ENCODE results near the gene SOX6.
A peak's percentile ranks its signal among the peaks of the same experiment; 100 is the strongest.

Gene SOX6

DNA sequence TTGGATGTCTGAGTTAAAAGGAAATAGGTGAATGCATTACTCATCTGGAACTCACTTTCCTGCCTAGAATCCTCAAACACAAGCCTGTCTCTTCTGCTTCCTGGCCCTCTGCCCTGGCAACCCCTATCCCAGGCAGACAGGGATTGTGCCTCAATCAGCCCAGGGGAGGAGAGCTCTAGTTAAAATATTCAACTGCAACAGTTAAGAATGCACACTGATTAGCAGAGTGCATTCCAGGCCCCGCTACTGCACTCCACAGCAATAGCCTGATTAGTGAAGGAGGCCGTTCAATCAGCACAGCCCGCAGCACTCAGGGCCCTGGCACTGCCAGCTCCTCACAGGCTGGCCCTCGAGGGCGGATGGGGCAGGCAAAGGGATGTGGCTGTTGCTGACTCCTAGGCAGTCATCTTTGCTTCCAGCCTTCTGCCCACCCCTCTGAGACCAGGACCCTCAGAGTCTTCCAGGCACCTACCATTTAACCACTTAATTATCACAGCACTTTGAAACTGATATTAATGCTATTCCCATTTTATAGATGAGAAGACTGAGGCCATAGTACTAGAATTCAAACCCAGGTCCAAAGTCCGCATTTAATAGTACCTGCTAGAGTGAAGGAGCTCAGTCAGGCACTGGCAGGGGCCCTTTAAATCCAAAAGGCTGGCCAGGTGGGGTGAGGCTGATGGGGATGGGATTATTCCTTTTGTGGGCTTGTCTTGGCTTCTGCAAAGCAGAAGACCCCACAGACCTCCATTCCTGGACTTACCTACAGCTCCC lies 435.3 kb downstream of the SOX6 start:
- DNase-seq (ENCODE audit: low spot score): peak; percentile 25
- H3K27ac ChIP-seq: peak overlapping the region; percentile 59; the same call in 1 of the 2 replicates
- CTCF ChIA-PET: interaction anchor here (1.0 kb wide), 1 partner anchor 271 kb away, joined by 4 read pairs; no protein-coding TSS in a partner anchor
- POLR2A ChIA-PET (ENCODE audit: low non-redundant PET): no interaction called here
- no peak for TF ChIP-seq CTCF (conservative IDR thresholded peaks at IDR 0.05; ENCODE audit: low read depth)

- POLR2A ChIA-PET (ENCODE audit: low non-redundant PET): no interaction called here
- DNase-seq (ENCODE audit: low spot score): no peak
- CTCF ChIA-PET: no interaction called here
- no peak overlapping the region for H3K27ac ChIP-seq
- no peak for TF ChIP-seq CTCF (conservative IDR thresholded peaks at IDR 0.05; ENCODE audit: low read depth)
Observed at GRCh38 chr11:15918674-15919073, 437.7 kb downstream of the SOX6 start.

- TF ChIP-seq CTCF (conservative IDR thresholded peaks at IDR 0.05; ENCODE audit: low read depth): no peak
- POLR2A ChIA-PET (ENCODE audit: low non-redundant PET): no interaction called here
- no peak for DNase-seq (ENCODE audit: low spot score)
- H3K27ac ChIP-seq: no peak overlapping the region
- CTCF ChIA-PET: interaction anchor here (0.6 to 0.8 kb wide), 3 partner anchors 9 to 197 kb away, joined by 3 to 4 read pairs (median 3); no protein-coding TSS in a partner anchor
Observed at GRCh38 chr11:15918212-15918611, 438.1 kb downstream of the SOX6 start.
